Left hindlimb (tissue), 1 donor: ENCODE measurements around the gene APOA1.

ENCODE experiments used
- DNase-seq: peaks from one replicate; pipeline ENCODE4 v3.0.0-alpha.2; 2018

Gene APOA1

DNA sequence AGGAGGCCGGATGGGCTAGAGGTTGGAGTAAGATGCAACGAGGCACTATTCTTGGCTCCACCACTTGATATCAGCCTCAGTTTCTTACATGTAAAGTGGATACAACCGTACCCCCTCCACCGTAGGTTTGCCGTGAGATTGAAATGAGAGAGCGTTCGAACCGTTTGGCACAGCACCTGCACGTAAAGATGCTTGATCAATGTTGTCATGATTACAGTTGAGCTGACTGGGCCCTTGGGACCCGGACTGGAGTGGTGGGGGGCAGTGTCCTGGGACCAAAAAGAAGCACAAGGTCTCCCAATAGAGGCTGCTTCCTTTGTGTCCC is 4.0 kb downstream of the APOA1 start:
- no peak for DNase-seq

DNA sequence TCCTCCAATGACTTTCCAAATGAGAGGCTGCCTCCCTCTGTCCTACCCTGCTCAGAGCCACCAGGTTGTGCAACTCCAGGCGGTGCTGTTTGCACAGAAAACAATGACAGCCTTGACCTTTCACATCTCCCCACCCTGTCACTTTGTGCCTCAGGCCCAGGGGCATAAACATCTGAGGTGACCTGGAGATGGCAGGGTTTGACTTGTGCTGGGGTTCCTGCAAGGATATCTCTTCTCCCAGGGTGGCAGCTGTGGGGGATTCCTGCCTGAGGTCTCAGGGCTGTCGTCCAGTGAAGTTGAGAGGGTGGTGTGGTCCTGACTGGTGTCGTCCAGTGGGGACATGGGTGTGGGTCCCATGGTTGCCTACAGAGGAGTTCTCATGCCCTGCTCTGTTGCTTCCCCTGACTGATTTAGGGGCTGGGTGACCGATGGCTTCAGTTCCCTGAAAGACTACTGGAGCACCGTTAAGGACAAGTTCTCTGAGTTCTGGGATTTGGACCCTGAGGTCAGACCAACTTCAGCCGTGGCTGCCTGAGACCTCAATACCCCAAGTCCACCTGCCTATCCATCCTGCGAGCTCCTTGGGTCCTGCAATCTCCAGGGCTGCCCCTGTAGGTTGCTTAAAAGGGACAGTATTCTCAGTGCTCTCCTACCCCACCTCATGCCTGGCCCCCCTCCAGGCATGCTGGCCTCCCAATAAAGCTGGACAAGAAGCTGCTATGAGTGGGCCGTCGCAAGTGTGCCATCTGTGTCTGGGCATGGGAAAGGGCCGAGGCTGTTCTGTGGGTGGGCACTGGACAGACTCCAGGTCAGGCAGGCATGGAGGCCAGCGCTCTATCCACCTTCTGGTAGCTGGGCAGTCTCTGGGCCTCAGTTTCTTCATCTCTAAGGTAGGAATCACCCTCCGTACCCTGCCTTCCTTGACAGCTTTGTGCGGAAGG is 4.8 kb downstream of the APOA1 start:
- DNase-seq: no peak

DNA sequence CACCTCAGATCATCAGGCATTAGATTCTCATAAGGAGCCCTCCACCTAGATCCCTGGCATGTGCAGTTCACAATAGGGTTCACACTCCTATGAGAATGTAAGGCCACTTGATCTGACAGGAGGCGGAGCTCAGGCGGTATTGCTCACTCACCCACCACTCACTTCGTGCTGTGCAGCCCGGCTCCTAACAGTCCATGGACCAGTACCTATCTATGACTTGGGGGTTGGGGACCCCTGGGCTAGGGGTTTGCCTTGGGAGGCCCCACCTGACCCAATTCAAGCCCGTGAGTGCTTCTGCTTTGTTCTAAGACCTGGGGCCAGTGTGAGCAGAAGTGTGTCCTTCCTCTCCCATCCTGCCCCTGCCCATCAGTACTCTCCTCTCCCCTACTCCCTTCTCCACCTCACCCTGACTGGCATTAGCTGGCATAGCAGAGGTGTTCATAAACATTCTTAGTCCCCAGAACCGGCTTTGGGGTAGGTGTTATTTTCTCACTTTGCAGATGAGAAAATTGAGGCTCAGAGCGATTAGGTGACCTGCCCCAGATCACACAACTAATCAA is 5.6 kb downstream of the APOA1 start:
- no peak for DNase-seq

DNA sequence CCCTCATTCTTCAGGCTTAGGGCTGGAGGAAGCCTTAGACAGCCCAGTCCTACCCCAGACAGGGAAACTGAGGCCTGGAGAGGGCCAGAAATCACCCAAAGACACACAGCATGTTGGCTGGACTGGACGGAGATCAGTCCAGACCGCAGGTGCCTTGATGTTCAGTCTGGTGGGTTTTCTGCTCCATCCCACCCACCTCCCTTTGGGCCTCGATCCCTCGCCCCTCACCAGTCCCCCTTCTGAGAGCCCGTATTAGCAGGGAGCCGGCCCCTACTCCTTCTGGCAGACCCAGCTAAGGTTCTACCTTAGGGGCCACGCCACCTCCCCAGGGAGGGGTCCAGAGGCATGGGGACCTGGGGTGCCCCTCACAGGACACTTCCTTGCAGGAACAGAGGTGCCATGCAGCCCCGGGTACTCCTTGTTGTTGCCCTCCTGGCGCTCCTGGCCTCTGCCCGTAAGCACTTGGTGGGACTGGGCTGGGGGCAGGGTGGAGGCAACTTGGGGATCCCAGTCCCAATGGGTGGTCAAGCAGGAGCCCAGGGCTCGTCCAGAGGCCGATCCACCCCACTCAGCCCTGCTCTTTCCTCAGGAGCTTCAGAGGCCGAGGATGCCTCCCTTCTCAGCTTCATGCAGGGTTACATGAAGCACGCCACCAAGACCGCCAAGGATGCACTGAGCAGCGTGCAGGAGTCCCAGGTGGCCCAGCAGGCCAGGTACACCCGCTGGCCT is 7.1 kb downstream of the APOA1 start:
- DNase-seq: no peak

DNA sequence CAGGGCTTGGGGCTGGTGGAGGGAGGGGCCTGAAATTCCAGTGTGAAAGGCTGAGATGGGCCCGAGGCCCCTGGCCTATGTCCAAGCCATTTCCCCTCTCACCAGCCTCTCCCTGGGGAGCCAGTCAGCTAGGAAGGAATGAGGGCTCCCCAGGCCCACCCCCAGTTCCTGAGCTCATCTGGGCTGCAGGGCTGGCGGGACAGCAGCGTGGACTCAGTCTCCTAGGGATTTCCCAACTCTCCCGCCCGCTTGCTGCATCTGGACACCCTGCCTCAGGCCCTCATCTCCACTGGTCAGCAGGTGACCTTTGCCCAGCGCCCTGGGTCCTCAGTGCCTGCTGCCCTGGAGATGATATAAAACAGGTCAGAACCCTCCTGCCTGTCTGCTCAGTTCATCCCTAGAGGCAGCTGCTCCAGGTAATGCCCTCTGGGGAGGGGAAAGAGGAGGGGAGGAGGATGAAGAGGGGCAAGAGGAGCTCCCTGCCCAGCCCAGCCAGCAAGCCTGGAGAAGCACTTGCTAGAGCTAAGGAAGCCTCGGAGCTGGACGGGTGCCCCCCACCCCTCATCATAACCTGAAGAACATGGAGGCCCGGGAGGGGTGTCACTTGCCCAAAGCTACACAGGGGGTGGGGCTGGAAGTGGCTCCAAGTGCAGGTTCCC is 7.8 kb downstream of the APOA1 start, which contains the start of gene APOC3:
TSS of gene APOC3 (plus strand) at position 383 of the 659 bp plus-strand sequence. CDS start 676 bp downstream, outside the sequence.
- no peak for DNase-seq

DNA sequence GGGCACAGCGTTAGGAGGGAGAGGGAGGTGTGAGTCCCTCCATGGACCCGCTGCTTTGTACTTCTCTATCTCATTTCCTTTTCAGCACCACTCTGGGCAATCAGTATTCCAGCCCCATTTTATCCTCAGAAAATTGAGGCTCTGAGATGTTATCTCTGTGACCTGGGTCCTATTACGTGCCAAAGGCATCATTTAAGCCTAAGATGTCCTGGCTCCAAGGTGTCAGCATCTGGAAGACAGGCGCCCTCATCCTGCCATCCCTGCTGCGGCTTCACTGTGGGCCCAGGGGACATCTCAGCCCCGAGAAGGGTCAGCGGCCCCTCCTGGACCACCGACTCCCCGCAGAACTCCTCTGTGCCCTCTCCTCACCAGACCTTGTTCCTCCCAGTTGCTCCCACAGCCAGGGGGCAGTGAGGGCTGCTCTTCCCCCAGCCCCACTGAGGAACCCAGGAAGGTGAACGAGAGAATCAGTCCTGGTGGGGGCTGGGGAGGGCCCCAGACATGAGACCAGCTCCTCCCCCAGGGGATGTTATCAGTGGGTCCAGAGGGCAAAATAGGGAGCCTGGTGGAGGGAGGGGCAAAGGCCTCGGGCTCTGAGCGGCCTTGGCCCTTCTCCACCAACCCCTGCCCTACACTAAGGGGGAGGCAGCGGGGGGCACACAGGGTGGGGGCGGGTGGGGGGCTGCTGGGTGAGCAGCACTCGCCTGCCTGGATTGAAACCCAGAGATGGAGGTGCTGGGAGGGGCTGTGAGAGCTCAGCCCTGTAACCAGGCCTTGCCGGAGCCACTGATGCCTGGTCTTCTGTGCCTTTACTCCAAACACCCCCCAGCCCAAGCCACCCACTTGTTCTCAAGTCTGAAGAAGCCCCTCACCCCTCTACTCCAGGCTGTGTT is 8.5 kb downstream of the APOA1 start:
- no peak for DNase-seq

DNA sequence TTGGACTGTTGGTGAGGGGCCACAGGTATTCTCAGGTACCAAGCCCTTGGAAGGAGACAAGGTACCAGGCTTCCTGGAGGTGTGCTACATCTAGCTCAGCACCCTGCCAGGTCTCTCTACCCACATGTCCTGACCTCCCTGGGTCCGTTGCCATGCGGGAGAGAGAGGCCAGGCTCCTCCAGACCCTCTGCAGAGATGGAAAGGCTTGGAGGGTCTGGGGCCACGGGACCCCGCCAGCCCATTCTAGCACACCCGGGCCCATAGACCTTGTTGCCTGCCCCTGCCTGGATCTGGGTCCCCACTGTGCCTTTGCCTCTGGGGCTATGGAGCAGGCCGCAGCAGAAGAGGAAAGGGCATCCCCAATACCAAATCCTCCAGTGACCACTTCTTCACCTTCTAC is 10.0 kb downstream of the APOA1 start:
- no peak for DNase-seq

DNA sequence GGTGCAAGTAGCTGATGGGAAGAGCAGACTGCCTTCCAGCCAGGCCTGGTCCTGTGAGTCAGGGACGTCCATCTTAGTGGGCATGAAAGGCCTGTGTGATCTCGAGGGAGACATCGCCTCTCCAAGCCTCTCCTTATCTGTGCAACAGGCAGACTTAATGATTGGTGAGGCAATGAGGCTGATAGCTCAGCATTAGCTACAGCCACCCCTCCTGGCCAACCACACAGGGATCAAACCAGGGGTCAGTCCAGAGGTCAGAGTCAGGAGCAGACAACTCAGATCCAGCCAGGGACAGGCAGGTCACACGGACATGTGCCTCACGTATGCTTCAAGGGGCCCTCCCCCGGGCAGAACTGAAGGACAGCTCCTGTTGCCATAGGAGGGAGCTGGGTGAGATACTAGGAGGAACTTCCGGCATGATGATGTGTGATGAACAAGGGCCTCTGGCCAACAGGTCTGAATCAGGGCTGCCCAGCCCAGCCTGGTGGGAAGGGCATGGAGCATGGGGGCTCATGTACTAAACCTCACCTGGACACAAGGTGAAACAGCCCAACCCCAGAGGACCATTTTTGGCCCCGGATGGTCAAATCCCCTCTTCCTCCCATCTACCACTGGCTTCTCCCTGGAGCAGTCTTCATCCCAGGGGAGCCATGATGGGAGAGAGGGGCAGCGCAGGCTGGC is 10.5 kb downstream of the APOA1 start:
- no peak for DNase-seq

DNA sequence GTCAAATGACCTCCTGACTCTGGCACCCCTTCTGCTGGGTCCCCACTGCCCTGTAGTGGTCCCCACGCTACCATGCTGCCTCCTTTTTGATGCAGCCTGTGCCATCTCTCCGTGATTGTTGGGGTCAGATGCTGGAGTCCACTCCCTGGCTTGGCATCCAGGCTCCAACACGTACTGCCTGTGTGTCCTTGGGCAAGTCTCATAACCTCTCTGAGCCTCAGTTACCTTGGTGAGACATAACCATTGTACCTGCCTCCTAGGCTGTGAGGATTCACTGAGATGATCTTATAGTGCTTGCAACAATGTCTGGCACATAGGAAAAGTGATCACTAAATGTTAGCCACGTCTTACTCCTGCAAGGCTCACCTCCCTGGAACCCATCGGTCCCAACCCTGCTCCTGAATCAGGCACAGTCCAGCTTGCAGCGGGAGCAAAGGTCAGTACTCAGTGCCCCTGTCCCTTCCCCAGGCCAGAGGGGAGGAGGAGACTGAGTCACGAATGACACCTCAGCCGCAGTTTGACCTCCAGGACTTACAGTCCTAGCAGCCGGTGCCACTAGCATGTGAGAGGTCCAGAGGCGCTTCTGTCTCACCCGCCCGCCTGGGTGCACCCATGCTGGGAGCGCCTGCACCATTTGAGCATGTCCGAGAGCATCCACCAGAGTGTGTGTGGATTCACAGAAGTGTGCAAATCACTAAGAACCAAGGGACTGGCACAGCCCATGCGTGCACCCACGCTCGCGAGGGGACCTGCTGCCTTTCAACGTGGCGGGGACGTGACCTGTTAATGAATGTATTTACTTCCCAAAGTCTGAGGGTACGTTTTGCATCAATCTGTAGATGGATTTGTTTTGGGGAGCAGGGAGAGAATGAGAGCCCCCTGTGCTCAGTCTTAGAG is 11.3 kb downstream of the APOA1 start:
- DNase-seq: no peak

DNA sequence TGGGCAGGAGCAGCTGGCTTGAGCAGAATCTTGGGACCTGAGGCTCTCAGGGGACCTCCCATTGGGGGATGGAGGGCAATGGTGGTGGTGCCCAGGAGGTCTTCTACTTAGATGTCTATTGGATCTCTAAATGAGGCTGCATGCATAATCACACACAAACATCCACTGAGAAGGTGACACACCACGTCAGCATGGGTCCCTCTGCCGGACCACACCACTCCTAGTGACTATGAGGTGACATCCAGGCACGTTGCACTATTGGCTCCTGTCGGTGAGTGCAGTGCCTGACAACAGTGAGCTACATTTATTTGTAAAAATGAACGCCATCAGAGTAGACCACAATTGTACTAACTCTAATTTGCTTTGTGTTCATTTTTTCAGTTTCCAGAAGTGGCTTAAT is 12.0 kb downstream of the APOA1 start:
- no peak for DNase-seq

DNA sequence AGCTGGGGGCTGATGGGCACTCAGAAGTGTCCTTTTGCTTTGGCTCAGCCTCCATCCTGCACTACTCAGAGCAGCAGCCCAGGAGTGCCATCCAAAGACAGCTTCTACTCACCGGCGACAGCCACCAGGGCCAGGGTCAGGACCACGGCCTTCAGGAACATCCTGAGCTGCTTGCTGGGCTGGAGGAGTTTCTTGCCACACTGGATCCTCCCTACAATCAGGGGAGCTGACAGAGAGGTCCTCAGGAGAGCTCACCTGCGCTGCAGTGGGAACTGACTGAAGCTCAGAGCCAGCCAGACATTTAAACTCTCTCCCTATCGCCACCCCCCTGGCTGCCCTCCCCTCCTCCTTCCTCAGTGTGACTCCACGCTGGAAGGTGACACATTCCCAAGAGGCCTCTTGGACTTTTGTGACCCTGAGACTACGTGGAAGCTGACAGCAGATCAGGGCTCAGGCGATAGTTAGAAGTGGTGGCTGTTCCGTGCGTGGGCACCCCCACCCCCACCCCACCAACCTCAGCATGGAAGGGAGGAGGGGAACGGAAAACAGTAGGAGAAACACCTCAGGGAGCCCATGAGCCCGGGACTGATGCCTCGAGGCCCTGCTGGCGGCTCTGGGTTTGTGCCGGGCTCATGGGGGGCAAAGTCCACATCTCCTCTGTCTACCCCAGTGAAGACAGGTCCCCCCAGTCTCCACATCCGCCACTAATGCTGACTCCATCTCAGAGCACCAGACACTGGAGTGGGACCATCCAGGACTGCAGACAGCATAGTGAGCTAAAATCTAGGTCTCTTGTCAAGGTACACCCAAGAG is 14.2 kb downstream of the APOA1 start, which contains the start of gene APOA4:
TSS of gene APOA4 (minus strand) at position 274 of the 813 bp plus-strand sequence. CDS start at position 161, 113 bp downstream.
- DNase-seq: no peak

DNA sequence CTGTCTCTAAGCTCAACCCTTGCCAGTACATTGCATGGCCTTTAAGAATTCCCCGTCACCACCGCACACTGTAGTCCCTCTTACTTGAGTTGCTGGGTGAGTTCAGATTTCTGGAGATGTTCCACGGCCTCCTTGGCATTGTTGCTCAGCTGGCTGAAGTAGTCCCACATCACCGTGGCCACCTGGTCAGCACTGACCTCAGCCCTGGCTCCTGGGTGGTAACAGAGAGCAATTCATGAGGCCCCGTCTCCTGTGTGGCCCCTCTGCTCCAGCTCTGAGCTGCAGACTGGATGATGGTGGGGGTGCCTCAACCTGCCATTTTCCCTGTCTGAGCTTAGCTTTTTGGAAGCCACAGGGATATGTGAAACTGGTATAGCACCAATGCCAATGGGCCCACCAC is 14.8 kb downstream of the APOA1 start:
- DNase-seq: no peak

DNA sequence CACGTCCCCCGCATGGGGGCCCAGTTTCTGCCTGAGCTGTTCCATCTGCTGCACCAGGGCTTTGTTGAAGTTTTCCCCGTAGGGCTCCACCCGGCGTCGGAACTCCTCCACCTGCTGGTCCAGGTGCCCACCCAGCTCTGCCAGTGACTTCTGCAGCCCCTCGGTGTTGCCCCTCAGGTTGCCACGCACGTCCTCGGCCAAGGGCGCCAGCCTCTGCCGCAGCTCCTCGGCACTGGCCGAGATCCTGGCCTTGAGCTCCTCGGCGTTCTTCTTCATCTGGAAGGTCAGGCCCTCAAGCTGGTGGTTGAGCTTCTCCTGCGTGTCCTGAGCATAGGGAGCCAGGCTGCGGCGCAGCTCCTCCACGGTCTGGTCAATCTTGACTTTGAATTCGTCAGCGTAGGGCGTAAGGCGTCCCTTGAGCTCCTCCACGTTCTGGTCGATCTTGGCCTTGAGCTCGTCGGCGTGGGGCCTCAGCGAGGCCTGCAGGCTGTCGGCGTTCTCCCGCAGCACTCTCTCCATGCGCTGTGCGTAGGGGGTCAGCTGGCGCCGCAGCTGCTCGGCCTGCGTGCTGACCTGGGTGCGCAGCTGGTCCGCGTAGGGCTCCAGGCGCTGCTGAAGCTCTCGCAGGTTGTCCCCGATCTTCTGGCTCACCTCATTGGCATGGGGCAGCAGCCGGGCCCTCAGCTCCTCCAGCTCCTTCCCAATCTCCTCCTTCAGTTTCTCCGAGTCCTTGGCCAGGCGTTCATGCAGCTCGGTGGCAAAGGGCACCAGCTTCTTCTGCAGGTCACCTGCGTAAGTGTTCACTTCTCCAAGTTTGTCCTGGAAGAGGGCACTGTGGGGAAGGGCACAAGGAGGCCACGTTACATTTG is 16.1 kb downstream of the APOA1 start:
- DNase-seq: no peak

DNA sequence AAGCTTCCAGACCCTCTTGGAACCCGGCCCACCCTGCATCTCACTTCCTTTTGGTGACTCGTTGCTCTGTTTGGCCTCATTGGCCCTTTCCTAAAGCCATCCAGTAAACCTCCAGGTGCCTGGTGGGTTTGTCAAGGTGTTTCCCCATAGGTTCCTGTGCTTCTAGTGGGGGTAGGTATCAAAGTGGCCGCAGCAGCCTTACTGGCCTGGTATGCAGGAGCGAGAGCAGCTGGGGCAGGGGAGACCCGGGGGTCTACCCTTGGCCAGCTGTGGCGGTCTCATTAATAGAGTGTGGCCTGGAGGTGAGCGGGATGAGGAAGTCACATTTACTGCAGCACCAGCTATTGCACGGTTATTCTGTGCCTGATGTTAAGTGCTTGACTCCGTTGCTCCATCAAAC is 18.4 kb downstream of the APOA1 start:
- DNase-seq: no peak

DNA sequence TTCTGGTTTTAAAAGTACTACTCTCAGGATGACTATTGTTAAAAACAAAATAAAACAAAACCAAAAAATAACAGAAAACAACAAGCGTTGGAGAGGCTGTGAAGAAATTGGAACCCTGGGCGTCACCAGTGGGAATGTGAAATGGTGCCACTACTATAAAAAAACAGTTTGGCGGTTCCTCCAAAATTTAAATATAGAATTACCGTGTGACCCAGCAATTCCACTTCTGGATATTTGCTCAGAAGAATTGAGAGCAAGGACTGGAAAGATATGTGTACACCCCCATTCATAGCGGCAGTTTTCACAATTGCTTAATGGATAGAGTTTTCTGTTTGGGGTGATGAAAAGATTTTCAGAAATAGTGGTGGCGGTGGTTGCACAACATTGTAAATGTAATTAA is 22.9 kb downstream of the APOA1 start:
- no peak for DNase-seq

DNA sequence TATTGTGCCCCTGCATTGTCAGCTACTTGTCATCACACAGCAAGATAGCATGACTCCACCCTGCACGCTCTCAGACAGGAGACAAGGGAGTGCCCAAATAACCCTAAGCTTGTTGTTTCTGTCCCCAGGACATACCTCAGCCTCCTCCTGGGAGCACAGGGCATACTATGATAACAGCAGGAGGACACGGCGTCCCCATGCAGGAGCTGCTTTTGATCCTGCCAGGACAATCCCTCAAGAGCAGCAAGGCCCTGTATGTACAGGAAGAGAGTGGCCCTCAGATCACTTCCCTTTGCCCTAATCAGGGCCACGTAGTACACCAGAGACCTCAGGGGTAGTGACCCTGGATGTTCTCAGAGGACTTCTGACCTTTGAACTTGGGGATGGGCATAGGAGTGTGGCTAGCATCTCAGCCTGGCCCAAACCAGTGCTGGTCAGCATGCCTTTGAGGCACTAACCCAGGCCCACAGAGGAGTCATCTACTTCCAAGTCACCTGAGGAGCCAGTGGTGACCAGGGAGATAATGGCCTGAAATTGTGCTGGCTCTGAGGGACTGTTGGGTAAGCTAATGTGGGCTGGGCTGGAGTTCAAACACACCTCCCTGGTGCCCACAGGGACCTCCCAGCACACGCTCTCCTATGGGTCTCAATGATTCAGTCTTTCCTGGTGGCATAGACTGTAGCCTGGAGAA is 23.5 kb downstream of the APOA1 start:
- no peak for DNase-seq

DNA sequence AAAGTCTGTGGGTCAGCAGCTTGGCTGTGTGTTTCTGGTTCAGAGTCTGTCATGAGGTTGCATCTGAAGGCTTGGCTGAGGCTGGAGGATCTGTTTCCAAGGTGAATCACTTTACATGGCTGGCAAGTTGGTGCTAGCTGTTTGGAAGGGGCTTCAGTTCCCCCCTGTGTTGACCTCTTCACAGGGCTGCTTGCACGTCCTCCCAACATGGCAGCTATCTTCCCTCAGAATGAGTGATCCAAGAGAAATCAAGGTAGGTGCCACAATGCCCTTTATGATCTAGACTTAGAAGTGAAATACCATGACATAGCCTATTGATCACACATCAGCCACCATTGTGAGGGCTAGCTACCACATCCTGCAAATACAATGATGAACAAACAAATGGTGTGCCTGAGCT is 24.3 kb downstream of the APOA1 start:
- no peak for DNase-seq

DNA sequence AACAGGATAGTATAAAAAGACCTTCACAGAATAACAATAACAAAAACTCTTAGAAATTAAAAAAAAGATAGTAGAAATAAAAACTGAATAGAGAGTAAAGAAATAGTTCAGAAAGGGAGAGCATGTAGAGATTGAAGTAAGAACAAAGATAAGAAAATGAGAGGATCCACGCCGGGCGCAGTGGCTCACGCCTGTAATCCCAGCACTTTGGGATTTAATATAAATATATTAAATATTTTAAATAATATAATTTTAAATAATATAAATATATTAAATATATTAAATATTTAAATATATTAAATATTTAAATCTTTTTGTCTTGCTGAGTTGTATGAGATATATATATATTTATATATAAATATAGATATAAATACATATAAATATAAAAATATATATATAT is 25.3 kb downstream of the APOA1 start:
- DNase-seq: no peak
